ENCODE data around the gene CIAO3.

CIAO3 gene

DNA sequence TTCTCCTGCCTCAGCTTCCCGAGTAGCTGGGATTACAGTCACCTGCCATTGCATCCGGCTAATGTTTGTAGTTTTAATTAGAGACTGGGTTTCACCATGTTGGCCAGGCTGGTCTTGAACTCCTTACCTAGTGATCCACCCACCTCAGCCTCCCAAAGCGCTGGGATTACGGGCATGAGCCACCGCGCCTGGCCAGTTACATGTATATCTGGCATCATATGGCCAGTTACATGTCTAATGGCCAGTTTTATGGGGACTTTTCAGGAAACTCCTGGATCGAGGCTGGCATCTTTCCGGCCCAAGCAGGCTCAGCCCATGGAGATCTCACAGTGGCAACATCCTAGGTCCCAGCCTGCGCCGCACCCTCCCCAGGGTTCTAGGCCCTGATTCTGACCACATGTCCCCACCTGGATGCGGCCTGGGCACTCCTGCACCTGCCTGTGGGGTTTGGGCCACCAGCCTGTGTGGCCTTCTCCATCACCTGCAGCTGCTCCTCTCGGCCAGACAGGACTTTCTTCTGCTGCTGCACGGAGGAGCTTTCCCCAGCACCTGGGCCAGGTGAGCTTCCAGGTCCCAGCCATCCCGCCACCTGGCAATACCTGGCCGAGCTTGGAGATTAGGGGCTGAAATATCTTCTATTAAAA is 1.3 kb upstream of the CIAO3 start:
- H3K4me3 ChIP-seq (replicated peaks in 1 of 2; ENCODE audit: low read depth in 2 of 2, low read length in 2 of 2): no peak overlapping the region
- TF ChIP-seq, protein P1, sequence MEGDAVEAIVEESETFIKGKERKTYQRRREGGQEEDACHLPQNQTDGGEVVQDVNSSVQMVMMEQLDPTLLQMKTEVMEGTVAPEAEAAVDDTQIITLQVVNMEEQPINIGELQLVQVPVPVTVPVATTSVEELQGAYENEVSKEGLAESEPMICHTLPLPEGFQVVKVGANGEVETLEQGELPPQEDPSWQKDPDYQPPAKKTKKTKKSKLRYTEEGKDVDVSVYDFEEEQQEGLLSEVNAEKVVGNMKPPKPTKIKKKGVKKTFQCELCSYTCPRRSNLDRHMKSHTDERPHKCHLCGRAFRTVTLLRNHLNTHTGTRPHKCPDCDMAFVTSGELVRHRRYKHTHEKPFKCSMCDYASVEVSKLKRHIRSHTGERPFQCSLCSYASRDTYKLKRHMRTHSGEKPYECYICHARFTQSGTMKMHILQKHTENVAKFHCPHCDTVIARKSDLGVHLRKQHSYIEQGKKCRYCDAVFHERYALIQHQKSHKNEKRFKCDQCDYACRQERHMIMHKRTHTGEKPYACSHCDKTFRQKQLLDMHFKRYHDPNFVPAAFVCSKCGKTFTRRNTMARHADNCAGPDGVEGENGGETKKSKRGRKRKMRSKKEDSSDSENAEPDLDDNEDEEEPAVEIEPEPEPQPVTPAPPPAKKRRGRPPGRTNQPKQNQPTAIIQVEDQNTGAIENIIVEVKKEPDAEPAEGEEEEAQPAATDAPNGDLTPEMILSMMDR (IDR thresholded peaks at IDR 0.05; ENCODE audit: low read depth, low read length): no peak
- no peak for DNase-seq (ENCODE audit: low read depth in 2 of 2)

DNA sequence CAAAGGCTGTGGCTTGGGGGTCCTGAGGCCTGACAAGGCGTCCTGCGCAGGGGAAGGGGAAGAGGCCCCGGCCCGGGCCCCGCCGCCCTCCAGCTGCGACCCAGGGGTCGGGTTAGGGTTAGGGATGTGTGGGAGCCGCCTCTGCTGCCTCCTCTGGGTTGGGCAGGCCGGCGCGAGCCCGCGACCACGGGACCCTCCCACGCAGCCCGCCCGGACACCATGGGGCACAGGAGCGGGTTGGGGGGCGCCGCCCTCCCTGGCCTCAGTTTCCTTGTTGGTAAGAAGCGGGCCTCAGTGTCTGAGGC is 386 bp downstream of the CIAO3 start:
- TF ChIP-seq, protein P1 (IDR thresholded peaks at IDR 0.05; ENCODE audit: low read depth, low read length): no peak
- H3K4me3 ChIP-seq (replicated peaks in 1 of 2; ENCODE audit: low read depth in 2 of 2, low read length in 2 of 2): peak overlapping the region; percentile 86 to 87
- no peak for DNase-seq (ENCODE audit: low read depth in 2 of 2)

DNA sequence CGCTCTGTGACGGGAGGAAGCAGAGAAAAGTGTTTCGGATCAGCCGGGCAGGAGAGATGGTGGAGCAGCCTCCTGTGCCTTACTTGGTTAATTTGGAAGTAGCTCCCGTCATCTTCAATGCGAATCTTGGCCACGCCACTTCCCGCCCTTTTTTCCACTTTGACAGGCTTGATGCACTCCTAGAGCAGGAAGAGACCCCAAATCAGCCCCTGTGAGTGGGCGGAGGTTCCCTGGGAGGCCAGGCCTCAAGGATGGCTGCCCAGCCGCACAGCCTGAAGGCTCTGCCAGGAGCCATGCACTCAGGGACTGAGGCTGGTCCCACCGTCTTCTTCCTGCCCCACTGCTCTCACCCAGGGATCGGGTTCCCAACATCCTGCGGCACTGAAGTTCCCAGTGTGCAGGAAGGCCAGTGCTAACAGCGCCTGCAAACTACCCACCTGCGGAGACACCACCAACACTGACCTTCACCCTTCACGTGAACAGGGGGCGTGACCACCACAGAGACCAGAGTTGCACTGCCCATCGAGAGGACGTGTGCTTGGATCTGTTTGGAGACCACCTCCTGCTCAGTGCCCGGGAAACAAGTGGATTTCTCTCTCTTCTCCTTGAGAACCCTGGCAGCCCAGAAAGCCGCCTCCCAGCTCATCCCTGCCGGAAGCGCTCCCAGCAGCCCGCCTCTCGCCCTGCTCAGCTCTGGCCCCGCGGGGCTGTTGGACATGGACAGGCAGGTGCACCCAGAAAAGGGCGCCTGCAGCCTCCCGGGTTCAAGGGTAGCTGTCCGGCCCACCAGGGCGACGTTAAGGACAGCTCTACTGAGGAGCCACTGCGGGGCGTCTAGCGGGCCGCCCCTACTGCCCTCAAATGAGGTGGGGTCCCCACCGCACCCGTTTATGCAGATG is 988 bp downstream of the CIAO3 start:
- peak overlapping the region; percentile 86 to 87 for H3K4me3 ChIP-seq (replicated peaks in 1 of 2; ENCODE audit: low read depth in 2 of 2, low read length in 2 of 2)
- TF ChIP-seq, protein P1 (IDR thresholded peaks at IDR 0.05; ENCODE audit: low read depth, low read length): no peak
- DNase-seq (ENCODE audit: low read depth in 2 of 2): no peak

DNA sequence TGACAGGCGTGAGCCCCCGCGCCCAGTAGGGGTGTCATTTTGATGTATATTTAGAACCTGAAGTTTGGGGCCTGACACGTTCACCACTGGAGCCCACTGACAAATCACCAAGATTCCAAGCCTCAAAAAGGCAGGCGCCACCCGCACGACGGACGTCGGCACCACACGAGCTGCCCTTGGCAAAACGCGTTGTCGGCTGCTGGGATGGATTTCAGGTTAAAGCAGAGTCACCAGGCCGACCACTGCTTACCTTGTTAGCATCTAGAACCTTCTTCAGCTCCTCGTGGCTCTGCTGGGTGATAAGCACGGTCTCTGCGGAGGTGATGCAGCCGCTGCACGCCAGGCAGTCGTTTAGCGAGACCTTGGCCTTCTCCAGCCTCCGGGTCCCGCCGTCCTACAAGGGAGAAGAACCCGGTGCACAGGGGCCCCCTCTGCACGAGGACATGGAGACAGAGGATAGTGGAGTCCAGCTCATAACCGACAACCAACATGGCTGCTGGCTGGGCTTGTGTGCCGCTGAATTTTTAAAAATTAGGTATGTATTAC is 3.8 kb downstream of the CIAO3 start:
- TF ChIP-seq, protein P1 (IDR thresholded peaks at IDR 0.05; ENCODE audit: low read depth, low read length): no peak
- no peak overlapping the region for H3K4me3 ChIP-seq (replicated peaks in 1 of 2; ENCODE audit: low read depth in 2 of 2, low read length in 2 of 2)
- no peak for DNase-seq (ENCODE audit: low read depth in 2 of 2)

DNA sequence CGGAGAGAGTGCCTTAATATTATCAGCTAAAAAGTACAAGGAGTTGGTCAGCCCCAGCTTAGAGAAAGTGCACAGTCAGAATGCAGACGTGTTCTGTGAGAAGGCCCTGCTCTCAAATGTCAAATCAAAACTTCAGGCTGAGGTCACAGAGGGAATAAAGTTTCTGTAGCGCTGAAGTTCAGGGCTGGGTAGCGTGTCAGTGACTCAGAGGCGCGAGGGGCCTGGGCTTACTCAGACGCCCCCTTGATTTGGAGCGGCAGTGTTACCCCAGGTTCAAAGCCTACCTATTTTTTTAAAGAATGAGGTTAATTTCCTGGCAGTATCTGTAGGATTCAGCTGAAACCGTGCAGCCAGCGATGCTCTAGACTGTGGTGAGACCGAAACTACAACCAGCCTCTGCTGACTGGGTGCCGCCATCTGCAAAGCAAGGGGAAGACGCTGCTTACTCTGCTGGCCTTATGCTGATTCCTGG is 4.8 kb downstream of the CIAO3 start:
- DNase-seq (ENCODE audit: low read depth in 2 of 2): no peak
- TF ChIP-seq, protein P1 (IDR thresholded peaks at IDR 0.05; ENCODE audit: low read depth, low read length): no peak

DNA sequence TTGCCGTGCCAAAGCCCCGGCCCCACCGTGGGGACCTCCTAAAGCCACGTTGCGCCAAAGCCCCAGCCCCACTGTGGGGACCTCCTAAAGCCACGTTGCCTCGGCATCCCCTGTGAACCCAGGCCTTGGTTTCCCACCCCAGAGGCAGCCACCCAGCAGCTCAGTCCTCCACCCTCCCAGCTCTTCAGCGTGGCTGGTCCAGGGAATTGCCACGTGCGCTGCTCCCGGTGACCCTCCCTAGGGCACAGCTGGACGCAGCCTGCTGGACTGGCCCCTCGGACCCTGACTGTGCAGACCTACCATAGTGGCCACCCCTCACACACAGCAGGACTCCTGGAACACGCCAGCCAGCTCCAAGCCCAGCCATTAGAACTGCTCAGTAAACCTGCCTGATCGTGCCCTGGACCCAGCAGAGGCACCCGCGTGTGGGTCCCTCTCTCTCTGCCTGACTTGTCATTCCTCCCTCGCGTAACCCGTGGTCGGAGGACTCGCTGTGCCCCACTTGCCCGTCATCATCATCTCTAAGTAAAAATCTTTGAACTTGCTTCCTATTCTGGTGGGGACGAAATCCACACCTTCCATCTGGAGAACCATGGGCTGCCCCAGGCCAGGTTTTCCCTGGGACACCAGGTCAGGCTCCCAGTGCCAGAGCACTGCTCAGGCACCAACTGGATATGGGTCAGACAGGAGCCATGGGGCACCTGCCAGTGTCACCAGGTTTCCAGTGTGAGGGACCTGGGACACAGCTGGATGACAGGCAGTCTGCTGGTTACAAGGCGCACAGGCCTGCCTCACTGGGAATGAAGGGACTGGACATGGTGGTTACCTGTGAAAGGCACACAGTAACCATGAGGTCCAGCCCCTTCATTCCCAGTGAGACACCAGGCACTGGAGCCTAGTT is 5.6 kb downstream of the CIAO3 start:
- no peak overlapping the region for H3K4me3 ChIP-seq (replicated peaks in 1 of 2; ENCODE audit: low read depth in 2 of 2, low read length in 2 of 2)
- DNase-seq (ENCODE audit: low read depth in 2 of 2): no peak
- TF ChIP-seq, protein P1 (IDR thresholded peaks at IDR 0.05; ENCODE audit: low read depth, low read length): no peak

More for the DNA sequence above, 4.8 kb downstream of the CIAO3 start:
- H3K4me3 ChIP-seq (replicated peaks in 1 of 2; ENCODE audit: low read depth in 2 of 2, low read length in 2 of 2): no peak overlapping the region
